CD4-positive, alpha-beta T cell treated with Interleukin-10 for 1 hour (primary cell): ENCODE results near the gene VN1R5.
"Not testable (repeated sequence)": the region's sequence is repeated elsewhere in the genome, so short reads cannot be mapped to it uniquely, and the experiment has no call there.

Experiments used
- DNase-seq: peaks from one replicate; pipeline ENCODE4 v3.0.0-alpha.2; 2020

Gene VN1R5

GRCh38 chr1:247255772-247256171 is at the start of gene VN1R5:
Gene VN1R5, plus strand, starts transcription at chr1:247256072.
- DNase-seq, result not testable (repeated sequence)

- peak; percentile 17 for DNase-seq
These were observed 46.5 kb upstream of the VN1R5 start for GRCh38 chr1:247209396-247209795.

GRCh38 chr1:247210062-247210375 is 45.9 kb upstream of the VN1R5 start:
- no peak for DNase-seq

GRCh38 chr1:247210376-247211117 is 45.3 kb upstream of the VN1R5 start:
- peak; percentile 93 for DNase-seq

- DNase-seq, result no peak
These were observed 44.5 kb upstream of the VN1R5 start for GRCh38 chr1:247211339-247211738.

- no peak for DNase-seq
These were observed 43.9 kb upstream of the VN1R5 start for GRCh38 chr1:247212012-247212411.

GRCh38 chr1:247212627-247213617 is 43.0 kb upstream of the VN1R5 start:
- DNase-seq, result no peak

- DNase-seq, result no peak
These were observed 39.6 kb upstream of the VN1R5 start for GRCh38 chr1:247216261-247216660.

- DNase-seq, result no peak
These were observed 37.7 kb upstream of the VN1R5 start for GRCh38 chr1:247218121-247218651.

GRCh38 chr1:247220280-247220679 is 35.6 kb upstream of the VN1R5 start:
- not testable (repeated sequence) for DNase-seq

GRCh38 chr1:247222840-247223239 is 33.0 kb upstream of the VN1R5 start:
- DNase-seq, result no peak

GRCh38 chr1:247224822-247225221 is 31.1 kb upstream of the VN1R5 start:
- no peak for DNase-seq

GRCh38 chr1:247228133-247228532 is 27.7 kb upstream of the VN1R5 start:
- DNase-seq, result no peak

GRCh38 chr1:247241691-247242090 is 14.2 kb upstream of the VN1R5 start:
- DNase-seq, result no peak

- no peak for DNase-seq
These were observed 12.2 kb upstream of the VN1R5 start for GRCh38 chr1:247243524-247244137.

GRCh38 chr1:247246325-247247115 is 9.4 kb upstream of the VN1R5 start:
- no peak for DNase-seq

GRCh38 chr1:247247568-247247967 is 8.3 kb upstream of the VN1R5 start:
- DNase-seq, result no peak

- no peak for DNase-seq
These were observed 10.2 kb downstream of the VN1R5 start for GRCh38 chr1:247266053-247266452.

GRCh38 chr1:247268390-247269045 is 12.6 kb downstream of the VN1R5 start:
- DNase-seq, result no peak

GRCh38 chr1:247269133-247269532 is 13.3 kb downstream of the VN1R5 start:
- DNase-seq, result no peak

- no peak for DNase-seq
These were observed 14.1 kb downstream of the VN1R5 start for GRCh38 chr1:247270003-247270402.

GRCh38 chr1:247273013-247273412 is 17.1 kb downstream of the VN1R5 start:
- no peak for DNase-seq
